ENCODE measurements around the gene JUN.

Gene JUN

DNA sequence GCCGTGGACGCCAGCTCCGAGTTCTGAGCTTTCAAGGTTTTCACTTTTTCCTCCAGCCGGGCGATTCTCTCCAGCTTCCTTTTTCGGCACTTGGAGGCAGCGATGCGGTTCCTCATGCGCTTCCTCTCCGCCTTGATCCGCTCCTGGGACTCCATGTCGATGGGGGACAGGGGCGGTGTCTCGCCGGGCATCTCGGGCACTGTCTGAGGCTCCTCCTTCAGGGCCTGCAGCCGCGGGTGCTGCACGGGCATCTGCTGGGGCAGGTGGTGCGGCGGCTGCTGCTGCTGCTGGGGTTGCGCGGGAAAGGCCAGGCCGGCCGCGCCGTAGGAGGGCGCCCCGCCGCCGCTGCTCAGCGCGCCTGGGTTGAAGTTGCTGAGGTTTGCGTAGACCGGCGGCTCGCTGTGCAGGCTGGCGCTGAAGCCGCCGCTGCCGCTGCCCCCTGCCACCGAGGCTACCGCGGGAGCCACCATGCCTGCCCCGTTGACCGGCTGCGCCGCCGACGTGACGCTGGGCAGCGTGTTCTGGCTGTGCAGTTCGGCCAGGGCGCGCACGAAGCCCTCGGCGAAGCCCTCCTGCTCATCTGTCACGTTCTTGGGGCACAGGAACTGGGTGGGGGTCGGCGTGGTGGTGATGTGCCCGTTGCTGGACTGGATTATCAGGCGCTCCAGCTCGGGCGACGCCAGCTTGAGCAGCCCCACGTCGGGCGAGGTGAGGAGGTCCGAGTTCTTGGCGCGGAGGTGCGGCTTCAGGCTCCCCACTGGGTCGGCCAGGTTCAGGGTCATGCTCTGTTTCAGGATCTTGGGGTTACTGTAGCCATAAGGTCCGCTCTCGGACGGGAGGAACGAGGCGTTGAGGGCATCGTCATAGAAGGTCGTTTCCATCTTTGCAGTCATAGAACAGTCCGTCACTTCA is 1.4 kb downstream of the JUN start:
- DNase-seq = peak; percentile 72

GRCh38 chr1:58781541-58782177 is 2.2 kb downstream of the JUN start:
- no peak for DNase-seq

DNA sequence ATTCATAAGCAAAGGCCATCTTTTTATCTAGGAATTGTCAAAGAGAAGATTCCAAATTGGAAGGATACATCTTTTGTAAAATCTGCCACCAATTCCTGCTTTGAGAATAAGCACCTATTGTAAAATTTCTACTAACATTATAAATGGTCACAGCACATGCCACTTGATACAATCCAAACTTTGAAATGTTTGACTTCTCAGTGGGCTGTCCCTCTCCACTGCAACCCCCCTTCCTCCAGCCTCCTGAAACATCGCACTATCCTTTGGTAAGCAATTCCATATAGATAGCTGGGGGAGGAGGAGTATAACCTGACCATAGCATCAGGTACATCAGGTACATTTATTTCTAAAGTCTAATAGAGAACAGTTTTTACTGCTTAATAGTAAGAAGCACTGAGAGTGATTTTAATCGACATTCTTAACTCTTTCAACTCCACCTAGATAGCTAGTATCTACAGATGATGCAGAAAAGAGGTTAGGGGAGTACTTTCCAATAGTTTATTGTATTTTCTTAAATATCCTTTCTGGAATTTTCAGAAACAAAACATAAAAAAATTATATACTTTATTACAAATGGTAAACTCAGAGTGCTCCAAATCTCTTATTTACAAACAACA is 2.9 kb downstream of the JUN start:
- no peak for DNase-seq

- no peak for DNase-seq
These were observed 3.4 kb downstream of the JUN start for GRCh38 chr1:58780411-58780810.

DNA sequence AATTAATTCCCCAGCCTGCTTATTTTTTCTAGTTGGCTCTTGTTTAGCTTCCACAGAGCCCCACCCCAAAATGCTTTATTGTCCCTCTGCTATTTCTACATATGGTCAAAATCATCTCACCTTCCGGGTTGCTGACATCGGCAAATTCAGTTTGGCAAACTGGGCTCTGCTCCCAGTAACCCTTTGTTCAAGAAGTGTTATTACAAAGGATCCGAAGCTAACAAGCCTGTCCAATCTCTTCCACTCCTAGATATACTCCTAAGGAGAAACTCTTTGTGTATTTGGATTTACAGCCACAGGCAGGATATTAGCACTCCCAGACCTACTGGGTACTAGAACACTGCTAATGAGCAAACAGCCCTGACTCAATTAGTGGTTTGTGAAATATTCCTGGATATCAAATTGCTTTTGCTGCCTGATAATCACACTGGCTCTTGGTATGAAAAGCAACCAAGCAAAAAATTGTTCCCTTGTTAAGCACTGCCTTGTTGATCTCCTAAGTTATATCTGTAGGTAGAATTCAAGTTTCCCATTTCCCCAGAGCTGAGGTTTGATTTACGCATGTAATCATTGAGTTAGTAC is 4.0 kb downstream of the JUN start:
- no peak for DNase-seq

GRCh38 chr1:58779059-58779754 is 4.6 kb downstream of the JUN start:
- no peak for DNase-seq

DNA sequence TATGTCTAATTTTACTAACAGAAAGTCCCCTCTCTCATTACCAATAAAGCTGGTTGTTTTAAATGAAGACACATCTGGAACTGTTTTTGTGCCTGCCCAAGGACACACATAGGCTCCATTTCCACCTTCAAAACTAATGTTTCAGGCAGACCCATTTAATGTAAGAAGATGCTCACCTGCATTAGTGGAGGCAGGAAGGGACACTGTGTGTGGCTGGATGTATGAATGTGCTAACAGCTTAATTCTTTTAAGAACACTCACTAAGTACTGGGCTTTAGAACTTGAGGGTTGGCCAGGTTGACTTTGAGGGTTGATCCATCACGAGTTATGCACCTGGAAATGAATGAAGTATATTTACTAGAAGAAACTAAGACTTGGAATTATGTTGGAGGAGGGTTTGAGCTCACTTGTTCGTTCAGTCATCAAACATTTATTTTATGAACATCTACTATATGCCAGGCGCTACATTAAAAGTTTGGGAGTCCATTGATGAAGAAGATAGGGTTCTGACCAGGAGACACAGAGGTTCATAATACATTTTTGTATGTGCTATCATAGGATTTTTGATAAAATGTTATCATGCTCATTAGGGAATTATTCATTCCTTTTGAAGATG is 5.4 kb downstream of the JUN start:
- no peak for DNase-seq

DNA sequence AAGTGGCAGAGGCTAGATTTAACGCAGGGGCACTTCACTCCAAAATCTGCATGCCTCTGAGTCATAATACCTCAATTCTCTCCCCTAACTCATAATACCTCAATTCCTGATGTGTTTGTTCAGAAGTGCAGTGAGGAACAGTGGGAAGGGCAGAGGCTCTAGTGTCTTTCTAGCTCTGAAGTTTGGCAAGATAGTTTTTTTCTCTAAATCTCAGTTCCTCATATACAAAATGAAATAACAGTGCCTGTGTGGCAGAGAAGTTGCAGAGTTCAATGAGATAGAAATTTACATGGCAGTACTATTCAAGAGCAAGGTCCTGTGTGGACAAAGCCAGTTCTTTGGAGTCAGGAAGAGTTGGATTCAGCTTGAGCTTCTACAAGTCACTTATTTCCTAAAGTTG is 9.8 kb downstream of the JUN start:
- no peak for DNase-seq

- DNase-seq = no peak
These were observed 10.4 kb downstream of the JUN start for GRCh38 chr1:58773406-58773840.

DNA sequence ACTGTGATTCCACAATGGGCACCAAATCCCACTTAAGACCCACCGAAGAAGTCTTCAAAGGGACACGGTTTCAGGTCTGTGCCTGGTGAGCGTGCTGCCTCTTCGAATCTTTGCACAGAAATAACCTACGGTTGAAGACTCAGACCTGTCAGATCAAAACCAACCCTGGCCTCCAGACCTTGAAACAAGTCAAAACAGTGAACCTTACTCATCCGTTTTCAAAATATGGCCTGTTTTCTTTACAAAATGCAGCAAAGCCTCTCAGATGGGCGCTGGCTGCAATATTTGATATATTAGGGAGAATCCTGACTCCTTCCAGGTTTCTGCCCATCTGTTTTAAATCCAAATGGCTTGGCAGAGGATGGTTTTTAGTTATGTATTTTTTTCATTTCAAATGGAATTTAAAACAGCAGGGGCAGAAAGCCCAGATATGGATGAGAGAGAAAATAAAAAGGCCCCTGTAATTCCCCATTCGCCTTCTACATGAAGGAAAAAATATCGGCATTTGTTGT is 14.0 kb downstream of the JUN start:
- no peak for DNase-seq

- DNase-seq = peak; percentile 77
These were observed 14.7 kb downstream of the JUN start for GRCh38 chr1:58768971-58769808.

DNA sequence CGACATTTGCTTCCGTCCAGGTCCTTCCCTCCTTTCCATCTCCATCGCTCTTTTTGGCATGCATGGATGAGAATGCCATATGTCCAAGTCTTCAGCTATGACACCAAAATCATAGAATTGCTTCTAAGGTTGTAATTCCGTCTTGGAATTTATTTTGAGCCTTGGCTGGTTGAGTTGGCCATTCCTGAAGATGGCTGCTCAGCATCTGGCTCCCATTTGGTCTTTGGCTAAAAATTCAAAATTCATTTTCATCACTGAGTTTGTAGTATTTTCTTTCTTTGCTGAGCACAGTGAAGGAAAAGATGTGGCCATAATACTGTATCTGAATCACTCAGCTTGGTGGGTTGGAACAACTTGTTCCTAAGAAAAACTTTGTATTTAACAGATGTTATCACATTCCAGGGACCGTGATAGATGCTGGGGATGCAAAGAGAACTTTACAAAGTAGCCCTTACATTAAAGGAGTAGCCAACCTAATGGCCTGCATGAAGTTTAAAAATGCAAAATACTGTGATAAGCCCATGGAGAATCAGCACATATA is 15.6 kb downstream of the JUN start:
- no peak for DNase-seq

DNA sequence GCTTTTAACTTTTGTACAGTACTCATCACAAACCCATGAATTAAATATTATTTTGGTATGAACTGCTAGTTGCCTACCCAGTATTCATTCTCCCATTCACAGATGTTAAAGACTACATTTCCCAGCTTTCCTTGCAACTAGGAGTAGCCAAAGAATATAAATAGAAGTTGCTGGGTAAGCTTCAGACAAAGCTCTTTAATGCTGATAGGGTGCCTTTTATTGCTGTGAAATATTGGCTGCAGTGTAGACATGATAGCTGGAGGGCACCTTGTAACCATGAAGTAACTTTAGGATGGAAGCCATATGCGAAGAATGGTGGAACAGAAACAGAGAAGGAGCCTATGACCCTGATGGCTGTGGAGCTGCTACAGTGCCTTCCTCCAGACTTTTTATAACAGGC is 16.7 kb downstream of the JUN start:
- DNase-seq = no peak

GRCh38 chr1:58765441-58765840 is 18.4 kb downstream of the JUN start:
- DNase-seq = no peak

DNA sequence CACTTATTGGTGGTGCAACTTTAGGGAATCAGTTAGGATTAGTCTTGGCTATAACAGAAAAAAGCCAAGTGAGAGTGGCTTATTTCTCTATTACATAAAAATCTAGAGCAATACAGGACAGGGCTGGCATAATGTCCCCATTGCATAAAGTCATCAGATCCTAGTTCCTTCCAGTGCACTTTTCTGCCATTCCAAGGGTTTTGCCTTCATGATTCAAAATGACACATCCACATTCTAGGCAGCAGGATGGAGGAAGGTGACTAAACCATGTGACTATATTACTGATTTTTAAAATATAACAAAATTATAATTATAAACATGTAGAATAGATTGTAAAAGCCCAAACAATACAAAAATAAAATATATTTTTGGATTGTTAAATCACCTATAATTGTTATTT is 18.8 kb downstream of the JUN start:
- DNase-seq = no peak

GRCh38 chr1:58764294-58764978 is 19.4 kb downstream of the JUN start:
- no peak for DNase-seq

DNA sequence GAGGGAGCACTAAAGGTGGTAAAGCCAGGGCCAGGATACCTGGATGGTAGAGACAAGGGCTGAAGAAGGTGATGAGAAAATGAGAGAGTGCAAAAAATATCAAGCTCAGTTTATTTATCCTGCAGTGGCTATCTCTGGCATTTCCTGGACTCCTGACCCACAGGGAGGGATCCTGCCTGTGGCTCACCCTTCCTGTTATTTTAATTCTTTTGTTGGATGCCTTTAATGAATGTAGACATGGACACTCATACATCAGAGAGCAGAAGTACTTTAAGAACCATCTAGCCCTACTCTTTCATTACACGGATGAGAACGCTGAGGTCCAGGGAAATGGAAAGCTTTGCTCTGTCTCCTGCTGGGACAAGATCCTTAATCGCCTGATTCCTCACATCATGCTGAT is 20.6 kb downstream of the JUN start:
- no peak for DNase-seq

- no peak for DNase-seq
These were observed 21.0 kb downstream of the JUN start for GRCh38 chr1:58762806-58763205.

- DNase-seq = peak; percentile 85
These were observed 28.4 kb downstream of the JUN start for GRCh38 chr1:58755468-58755872.

All from T1000 (cell line).